Epithelial cell of esophagus (primary cell): ENCODE measurements around the gene LAPTM5.
"Not testable (repeated sequence)": the region's sequence is repeated elsewhere in the genome, so short reads cannot be mapped to it uniquely, and the experiment has no call there.

Source experiments
- DNase-seq: peaks from one replicate; pipeline ENCODE4 v3.0.0; 2010; ENCODE audit warnings: low read depth
- H3K4me3 ChIP-seq: 2 replicates; pipeline ENCODE4 v1.5.1; 2011; ENCODE audit warnings: mild to moderate bottlenecking, low read length, control low read depth
- TF ChIP-seq, protein P1 (sequence below): IDR thresholded peaks from 2 replicates; pipeline ENCODE4 v1.5.1; 2011; ENCODE audit warnings: low read depth, mild to moderate bottlenecking, low read length, control low read depth, inconsistent platforms; ENCODE audit not compliant: insufficient read depth; ENCODE audit errors: missing control alignments

Gene LAPTM5

GRCh38 chr1:30688920-30689794, 68.4 kb downstream of the LAPTM5 start:
- TF ChIP-seq, protein P1, sequence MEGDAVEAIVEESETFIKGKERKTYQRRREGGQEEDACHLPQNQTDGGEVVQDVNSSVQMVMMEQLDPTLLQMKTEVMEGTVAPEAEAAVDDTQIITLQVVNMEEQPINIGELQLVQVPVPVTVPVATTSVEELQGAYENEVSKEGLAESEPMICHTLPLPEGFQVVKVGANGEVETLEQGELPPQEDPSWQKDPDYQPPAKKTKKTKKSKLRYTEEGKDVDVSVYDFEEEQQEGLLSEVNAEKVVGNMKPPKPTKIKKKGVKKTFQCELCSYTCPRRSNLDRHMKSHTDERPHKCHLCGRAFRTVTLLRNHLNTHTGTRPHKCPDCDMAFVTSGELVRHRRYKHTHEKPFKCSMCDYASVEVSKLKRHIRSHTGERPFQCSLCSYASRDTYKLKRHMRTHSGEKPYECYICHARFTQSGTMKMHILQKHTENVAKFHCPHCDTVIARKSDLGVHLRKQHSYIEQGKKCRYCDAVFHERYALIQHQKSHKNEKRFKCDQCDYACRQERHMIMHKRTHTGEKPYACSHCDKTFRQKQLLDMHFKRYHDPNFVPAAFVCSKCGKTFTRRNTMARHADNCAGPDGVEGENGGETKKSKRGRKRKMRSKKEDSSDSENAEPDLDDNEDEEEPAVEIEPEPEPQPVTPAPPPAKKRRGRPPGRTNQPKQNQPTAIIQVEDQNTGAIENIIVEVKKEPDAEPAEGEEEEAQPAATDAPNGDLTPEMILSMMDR, result no peak
- no peak for DNase-seq
- no peak overlapping the region for H3K4me3 ChIP-seq

GRCh38 chr1:30688516-30688915, 69.1 kb downstream of the LAPTM5 start:
- not testable (repeated sequence) for H3K4me3 ChIP-seq

DNA sequence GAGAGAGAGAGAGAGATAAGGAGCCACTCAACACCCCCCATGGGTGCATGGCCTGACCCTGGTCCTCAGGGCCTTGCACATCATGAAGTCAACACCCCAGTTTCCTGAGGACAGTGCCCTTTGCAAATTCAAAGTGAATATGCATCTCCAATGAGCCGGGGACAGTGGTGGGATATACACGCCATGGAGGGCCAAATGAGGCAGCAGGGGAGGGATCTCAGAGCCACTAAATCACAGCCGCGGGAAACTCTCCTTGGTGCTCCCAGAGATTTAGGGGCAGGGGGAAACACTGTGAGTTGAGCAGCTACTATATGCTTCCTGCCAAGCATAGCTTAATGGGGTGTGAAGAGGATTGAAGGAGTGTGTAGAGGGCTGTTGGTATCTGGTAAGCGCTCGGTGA, 69.7 kb downstream of the LAPTM5 start:
- TF ChIP-seq, protein P1, result no peak
- H3K4me3 ChIP-seq, result no peak overlapping the region
- no peak for DNase-seq

More at GRCh38 chr1:30688516-30688915, 69.1 kb downstream of the LAPTM5 start:
- not testable (repeated sequence) for DNase-seq

GRCh38 chr1:30686236-30686935, 71.2 kb downstream of the LAPTM5 start:
- no peak overlapping the region for H3K4me3 ChIP-seq
- TF ChIP-seq, protein P1, result no peak
- DNase-seq, result no peak

- no peak overlapping the region for H3K4me3 ChIP-seq
- no peak for DNase-seq
- TF ChIP-seq, protein P1, result no peak
These were observed 71.8 kb downstream of the LAPTM5 start for GRCh38 chr1:30685796-30686165.

DNA sequence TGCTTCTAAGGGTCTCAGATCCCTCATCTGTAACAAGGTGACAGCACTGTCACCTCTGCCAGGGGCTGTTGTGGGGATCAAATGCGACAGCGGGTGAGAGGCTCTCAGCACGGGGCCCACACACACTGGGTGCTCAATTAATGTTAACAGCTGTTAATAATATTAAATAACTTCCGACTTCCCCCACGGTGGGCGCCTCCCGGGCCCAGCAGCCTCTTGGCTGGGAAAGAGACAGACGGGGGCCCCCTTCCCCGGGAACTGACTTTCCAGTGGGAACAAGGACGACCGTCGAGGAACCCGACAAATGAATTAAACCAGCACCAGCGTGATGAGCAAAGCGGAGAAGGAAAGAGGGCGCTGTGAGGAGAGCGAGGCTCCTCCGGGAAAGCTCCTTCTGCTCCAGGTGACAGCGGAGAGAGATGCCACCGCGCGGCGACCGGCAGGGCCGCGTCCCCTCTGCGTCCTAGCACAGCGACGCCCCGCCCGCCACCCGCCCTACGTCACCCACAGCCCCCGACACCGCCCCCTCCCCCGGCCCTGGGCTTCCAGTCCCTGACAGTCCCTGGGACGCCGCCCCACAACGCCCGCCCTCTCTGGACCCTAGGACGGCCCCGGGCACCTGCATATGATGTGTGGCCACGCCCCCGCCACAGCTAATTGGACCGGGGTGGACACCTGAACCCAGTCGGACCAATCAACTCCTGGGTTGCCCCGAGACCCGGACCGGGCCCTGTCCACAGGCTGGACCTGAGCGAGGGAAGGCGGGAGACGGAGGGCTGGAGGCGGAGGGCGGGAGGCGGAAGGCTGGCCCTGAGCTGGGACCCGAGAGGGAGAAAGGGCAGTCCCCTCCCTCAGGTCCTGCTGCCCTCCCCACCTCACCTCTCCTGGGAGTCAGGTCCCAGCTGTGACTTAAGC, 72.4 kb downstream of the LAPTM5 start:
- DNase-seq, result no peak

More for the DNA sequence above, 72.4 kb downstream of the LAPTM5 start:
- no peak overlapping the region for H3K4me3 ChIP-seq
- TF ChIP-seq, protein P1, result no peak
